SU-DHL-6 (cell line): Measurements from ENCODE around the gene FAM162A.

ENCODE experiments used
- H2AFZ ChIP-seq: fragments of 200-600 bp; sonication (generic); 2 replicates; pipeline ENCODE4 v1.6.1; 2014; ENCODE audit warnings: low read depth, mild to moderate bottlenecking, moderate library complexity, mixed read lengths, antibody characterized with exemption, low read length; ENCODE audit not compliant: severe bottlenecking
- H3F3A ChIP-seq: fragments of 200-600 bp; shearing (Covaris generic); 2 replicates; pipeline ENCODE4 v1.6.0; 2016; ENCODE audit warnings: antibody characterized with exemption, mild to moderate bottlenecking; ENCODE audit not compliant: insufficient read depth
- H3K27ac ChIP-seq: fragments of 200-600 bp; sonication (generic); 2 replicates; pipeline ENCODE4 v1.5.1; 2016; ENCODE audit warnings: low read depth, mild to moderate bottlenecking, low read length, moderate library complexity, mixed read lengths
- H3K27me3 ChIP-seq: fragments of 200-600 bp; sonication (generic), shearing (Covaris generic); 2 replicates; pipeline ENCODE4 v1.6.0; 2014; ENCODE audit warnings: mild to moderate bottlenecking, low read length
- H3K36me3 ChIP-seq: fragments of 200-600 bp; sonication (generic); 2 replicates; pipeline ENCODE4 v1.6.1; 2014; ENCODE audit warnings: mild to moderate bottlenecking, low read length, mixed read lengths
- H3K4me2 ChIP-seq: fragments of 300-600, 200-600 bp; shearing (Covaris generic), sonication (generic); 2 replicates; pipeline ENCODE4 v1.6.0; 2014; ENCODE audit warnings: low read length, low read depth, mild to moderate bottlenecking; ENCODE audit not compliant: poor library complexity, severe bottlenecking
- H3K4me3 ChIP-seq: fragments of 200-600 bp; sonication (generic); 2 replicates; pipeline ENCODE4 v1.5.1; 2014; ENCODE audit warnings: antibody characterized with exemption, low read length, mild to moderate bottlenecking, mixed read lengths; ENCODE audit not compliant: insufficient read depth, poor library complexity, severe bottlenecking
- H3K79me2 ChIP-seq: fragments of 200-600 bp; sonication (generic); 2 replicates; pipeline ENCODE4 v1.6.1; 2014; ENCODE audit warnings: mild to moderate bottlenecking, low read length, moderate library complexity; ENCODE audit not compliant: insufficient read depth
- H3K9ac ChIP-seq: fragments of 200-600 bp; sonication (generic); 2 replicates; pipeline ENCODE4 v1.7.0; 2014; ENCODE audit warnings: mild to moderate bottlenecking, low read length
- H3K9me2 ChIP-seq: fragments of 200-600 bp; sonication (generic); replicated peaks from 2 replicates; pipeline ENCODE4 v1.6.1; 2014; ENCODE audit warnings: low read length; ENCODE audit not compliant: insufficient read depth
- H3K9me3 ChIP-seq: fragments of 200-600 bp; sonication (generic); 2 replicates; pipeline ENCODE4 v1.6.1; 2014; ENCODE audit warnings: low read length, mixed read lengths; ENCODE audit not compliant: insufficient read depth
- H4K20me1 ChIP-seq: fragments of 200-600 bp; sonication (generic); 2 replicates; pipeline ENCODE4 v1.6.1; 2014; ENCODE audit warnings: low read depth, mild to moderate bottlenecking, antibody characterized with exemption, low read length, moderate library complexity, mixed read lengths
- EZH2phosphoT487 ChIP-seq: fragments of 200-600 bp; sonication (generic), shearing (Covaris generic); conservative IDR thresholded peaks from 2 replicates; pipeline ENCODE4 v1.6.1; 2018; ENCODE audit warnings: mild to moderate bottlenecking, antibody characterized with exemption, low read length, moderate library complexity, mixed read lengths
- TF ChIP-seq, protein P1 (sequence below): fragments of 200-600 bp; sonication (generic); IDR thresholded peaks from one replicate; pipeline ENCODE4 v1.5.1; 2017; ENCODE audit warnings: antibody characterized with exemption, mild to moderate bottlenecking, low read length, moderate library complexity; ENCODE audit not compliant: insufficient read depth, poor library complexity, severe bottlenecking

Gene FAM162A

DNA sequence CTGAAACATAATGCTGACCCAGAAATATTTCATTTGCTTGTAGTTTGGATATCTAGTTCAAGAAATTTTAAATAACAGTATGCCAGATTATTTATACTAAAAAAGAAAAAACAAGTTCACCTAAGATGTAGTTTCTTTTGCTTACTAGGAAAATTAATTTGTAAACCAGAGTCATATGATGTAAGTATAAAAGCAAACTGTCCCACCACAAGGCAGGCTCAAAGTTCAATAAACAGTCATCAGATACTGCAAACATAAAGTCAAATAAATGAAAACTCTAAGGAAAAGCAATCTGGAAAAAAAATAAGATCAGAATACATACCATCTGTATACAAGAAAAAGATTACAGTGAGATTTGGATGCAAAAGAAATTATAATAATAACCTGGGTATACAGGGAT, 72.1 kb downstream of the FAM162A start:
- Histone ChIP-seq H2AFZ (no peak overlapping the region), H3K4me3 (no peak overlapping the region), H3K79me2 (no peaks in the 10 kb centered on the region), H3K9me2 (no peaks in the 10 kb centered on the region), H3K4me2 (no peak overlapping the region), H3F3A (no peaks in the 10 kb centered on the region), H3K9me3 (no peaks in the 10 kb centered on the region), H3K27ac (no peak overlapping the region), H4K20me1 (no peaks in the 10 kb centered on the region), H3K27me3 (no peaks in the 10 kb centered on the region), H3K9ac (no peak overlapping the region), H3K36me3 (peaks cover 31% of the 10 kb centered on the region)
- TF ChIP-seq EZH2phosphoT487, result no peak
- TF ChIP-seq, protein P1, sequence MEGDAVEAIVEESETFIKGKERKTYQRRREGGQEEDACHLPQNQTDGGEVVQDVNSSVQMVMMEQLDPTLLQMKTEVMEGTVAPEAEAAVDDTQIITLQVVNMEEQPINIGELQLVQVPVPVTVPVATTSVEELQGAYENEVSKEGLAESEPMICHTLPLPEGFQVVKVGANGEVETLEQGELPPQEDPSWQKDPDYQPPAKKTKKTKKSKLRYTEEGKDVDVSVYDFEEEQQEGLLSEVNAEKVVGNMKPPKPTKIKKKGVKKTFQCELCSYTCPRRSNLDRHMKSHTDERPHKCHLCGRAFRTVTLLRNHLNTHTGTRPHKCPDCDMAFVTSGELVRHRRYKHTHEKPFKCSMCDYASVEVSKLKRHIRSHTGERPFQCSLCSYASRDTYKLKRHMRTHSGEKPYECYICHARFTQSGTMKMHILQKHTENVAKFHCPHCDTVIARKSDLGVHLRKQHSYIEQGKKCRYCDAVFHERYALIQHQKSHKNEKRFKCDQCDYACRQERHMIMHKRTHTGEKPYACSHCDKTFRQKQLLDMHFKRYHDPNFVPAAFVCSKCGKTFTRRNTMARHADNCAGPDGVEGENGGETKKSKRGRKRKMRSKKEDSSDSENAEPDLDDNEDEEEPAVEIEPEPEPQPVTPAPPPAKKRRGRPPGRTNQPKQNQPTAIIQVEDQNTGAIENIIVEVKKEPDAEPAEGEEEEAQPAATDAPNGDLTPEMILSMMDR, result no peak

DNA sequence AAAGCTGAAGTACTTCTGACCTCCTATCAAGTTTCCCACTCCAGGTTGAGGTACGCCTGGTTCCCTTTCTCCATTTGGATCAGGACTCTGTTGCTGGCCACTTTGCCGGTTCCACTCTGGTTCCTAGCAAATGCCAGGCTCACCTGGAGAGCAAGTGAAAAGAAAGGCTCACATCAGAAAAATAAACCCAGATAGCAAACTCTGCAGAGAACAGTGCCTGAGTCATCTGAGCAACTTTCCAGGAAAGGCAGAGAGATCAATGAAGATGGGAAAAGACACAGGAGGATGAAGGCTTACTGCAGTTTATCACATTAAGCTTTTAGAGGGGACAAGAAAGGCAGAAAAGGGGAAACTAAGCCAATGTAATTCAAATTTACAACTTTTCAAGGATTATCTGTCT, 73.7 kb downstream of the FAM162A start:
- Histone ChIP-seq H3K36me3 (peaks cover 24% of the 10 kb centered on the region), H4K20me1 (no peaks in the 10 kb centered on the region), H3K9me2 (no peaks in the 10 kb centered on the region)

DNA sequence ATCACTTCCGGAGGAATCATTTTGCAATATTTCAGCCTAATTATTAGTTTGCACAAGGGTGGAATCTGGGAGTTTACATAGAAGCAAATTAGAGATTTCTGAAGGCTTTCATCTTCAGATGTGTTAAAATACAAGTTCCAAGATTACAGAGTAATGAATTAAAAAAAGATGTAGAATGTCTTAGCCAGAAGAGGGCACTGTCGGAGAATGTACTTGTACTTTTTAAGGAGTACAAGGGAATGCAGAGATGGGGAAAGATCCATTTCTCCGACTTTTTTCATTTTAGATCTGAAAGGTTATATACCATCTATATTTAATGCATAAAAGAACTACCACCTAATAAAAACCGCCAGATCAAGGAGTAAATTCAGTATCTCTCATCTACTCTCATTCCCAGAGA, 75.0 kb downstream of the FAM162A start:
- H3K27ac ChIP-seq, result no peak overlapping the region
- H3K4me2 ChIP-seq, result no peak overlapping the region
- no peaks in the 10 kb centered on the region for H3F3A ChIP-seq
- H3K27me3 ChIP-seq, result no peaks in the 10 kb centered on the region
- no peak overlapping the region for H2AFZ ChIP-seq
- H3K4me3 ChIP-seq, result no peak overlapping the region
- H3K9me2 ChIP-seq, result no peaks in the 10 kb centered on the region
- no peaks in the 10 kb centered on the region for H3K9me3 ChIP-seq
- H3K9ac ChIP-seq, result no peak overlapping the region
- H4K20me1 ChIP-seq, result no peaks in the 10 kb centered on the region
- no peak for TF ChIP-seq EZH2phosphoT487
- TF ChIP-seq, protein P1, result peak; percentile 33
- H3K79me2 ChIP-seq, result no peaks in the 10 kb centered on the region
- peaks cover 26% of the 10 kb centered on the region for H3K36me3 ChIP-seq

More for the DNA sequence above, 73.7 kb downstream of the FAM162A start:
- Histone ChIP-seq H3K27me3 (no peaks in the 10 kb centered on the region), H3K4me2 (no peak overlapping the region), H3K9ac (no peak overlapping the region), H2AFZ (no peak overlapping the region), H3K27ac (no peak overlapping the region), H3K9me3 (no peaks in the 10 kb centered on the region), H3K79me2 (no peaks in the 10 kb centered on the region), H3K4me3 (no peak overlapping the region), H3F3A (no peaks in the 10 kb centered on the region)
- TF ChIP-seq EZH2phosphoT487, result no peak
- TF ChIP-seq, protein P1, result no peak
